Activated gamma-delta T cell treated with Interleukin-2 at 50 U/mL for 16 hours (primary cell): Measurements from ENCODE around the gene OR10C1.

Experiments
- DNase-seq: peaks from one replicate; pipeline ENCODE4 v3.0.0-alpha.2; 2020

OR10C1 gene

GRCh38 chr6:29478740-29479139 is 39.6 kb downstream of the OR10C1 start:
- DNase-seq: no peak

- no peak for DNase-seq
These were observed 40.5 kb downstream of the OR10C1 start for GRCh38 chr6:29479560-29479959.

- DNase-seq: no peak
These were observed 44.1 kb downstream of the OR10C1 start for GRCh38 chr6:29483186-29483585.

- DNase-seq: no peak
These were observed 44.6 kb downstream of the OR10C1 start for GRCh38 chr6:29483735-29484134.

- no peak for DNase-seq
These were observed 47.5 kb downstream of the OR10C1 start for GRCh38 chr6:29486577-29486976.

GRCh38 chr6:29487131-29487530 is 48.0 kb downstream of the OR10C1 start:
- no peak for DNase-seq

- no peak for DNase-seq
These were observed 48.6 kb downstream of the OR10C1 start, which contains the start of gene MAS1L for GRCh38 chr6:29487660-29488059. Gene MAS1L (minus strand): TSS chr6:29487956. CDS start chr6:29487902, 54 bp downstream.

GRCh38 chr6:29488874-29489273 is 49.8 kb downstream of the OR10C1 start:
- DNase-seq: no peak

GRCh38 chr6:29489286-29489685 is 50.2 kb downstream of the OR10C1 start:
- DNase-seq: no peak

GRCh38 chr6:29490055-29490454 is 50.9 kb downstream of the OR10C1 start:
- no peak for DNase-seq

- no peak for DNase-seq
These were observed 51.4 kb downstream of the OR10C1 start for GRCh38 chr6:29490552-29490951.
